Caco-2 (cell line): Measurements from ENCODE around the gene ADIG. TPM values are rescaled to one million over a fixed set of nuclear protein-coding genes. Genes with fewer than 3 reads are reported as not detected.

ENCODE experiments used
- BruUV-seq: library from RNA; stranded (reverse); fragments of 400-500 nt; replicated peaks from 2 replicates; lab custom pipeline; 2021; lab: Mats Ljungman, UMichigan
- CTCF ChIA-PET: fragments of 300-600 bp; sonication (Branson Sonifier 250); formaldehyde crosslinking; loops from one replicate; lab custom pipeline; 2022; ENCODE audit warnings: antibody characterized with exemption; lab: Charles Lee
- POLR2A ChIA-PET: fragments of 300-600 bp; sonication (Branson Sonifier 250); formaldehyde crosslinking; loops from one replicate; lab custom pipeline; 2022; ENCODE audit warnings: antibody characterized with exemption; lab: Charles Lee
- DNase-seq, 2 experiments: peaks; one replicate each; pipeline versions ENCODE4 v3.0.0 to v3.0.0-alpha.2; 2020 to 2022
- H3K27me3 ChIP-seq: replicated peaks from 2 replicates; pipeline ENCODE4 v1.6.0; 2011; ENCODE audit warnings: low read length; ENCODE audit not compliant: control insufficient read depth, insufficient read depth
- H3K36me3 ChIP-seq: 2 replicates; pipeline ENCODE4 v1.5.1; 2011; ENCODE audit warnings: low read length; ENCODE audit not compliant: control insufficient read depth, insufficient read depth
- H3K4me1 ChIP-seq: fragments of 250-450 bp; sonication (Bioruptor Pico); 2 replicates; pipeline ENCODE4 v1.5.1; 2020; ENCODE audit warnings: mild to moderate bottlenecking
- H3K4me3 ChIP-seq: 2 replicates; pipeline ENCODE4 v1.5.1; 2011; ENCODE audit warnings: low read depth, mild to moderate bottlenecking, control low read depth, low read length
- H3K9me3 ChIP-seq: fragments of 250-450 bp; sonication (Bioruptor Pico); 2 replicates; pipeline ENCODE4 v1.5.1; 2020; ENCODE audit warnings: mild to moderate bottlenecking, moderate library complexity
- H3K27ac Mint-ChIP-seq: one replicate; pipeline ENCODE4 v1.8.0; 2022; ENCODE audit warnings: mixed read lengths; ENCODE audit not compliant: unreplicated experiment
- H3K27me3 Mint-ChIP-seq: one replicate; pipeline ENCODE4 v1.8.0; 2022; ENCODE audit warnings: mixed read lengths; ENCODE audit not compliant: insufficient read depth, unreplicated experiment
- H3K36me3 Mint-ChIP-seq: one replicate; pipeline ENCODE4 v1.8.0; 2022; ENCODE audit warnings: mild to moderate bottlenecking, mixed read lengths; ENCODE audit not compliant: insufficient read depth, unreplicated experiment
- H3K4me1 Mint-ChIP-seq: one replicate; pipeline ENCODE4 v1.8.0; 2022; ENCODE audit warnings: low read depth, mixed read lengths; ENCODE audit not compliant: unreplicated experiment
- H3K4me3 Mint-ChIP-seq: one replicate; pipeline ENCODE4 v1.8.0; 2022; ENCODE audit warnings: mild to moderate bottlenecking, moderate library complexity, mixed read lengths; ENCODE audit not compliant: unreplicated experiment
- H3K9me3 Mint-ChIP-seq: one replicate; pipeline ENCODE4 v1.8.0; 2022; ENCODE audit warnings: mixed read lengths; ENCODE audit not compliant: unreplicated experiment
- CTCF ChIP-seq, 2 experiments: fragments of 200-600 bp in 1 of 2; IDR thresholded peaks; 1 replicate in 1 of 2; 2 replicates in 1 of 2; pipeline versions ENCODE4 v1.5.1 to v1.8.0; 2011 to 2022; ENCODE audit warnings: antibody characterized with exemption in 1 of 2, control low read depth in 1 of 2, inconsistent platforms in 1 of 2, low read depth in 1 of 2, low read length in 1 of 2, mild to moderate bottlenecking in 1 of 2, moderate library complexity in 1 of 2; ENCODE audit not compliant: insufficient read depth in 1 of 2, severe bottlenecking in 1 of 2, unreplicated experiment in 1 of 2
- intact Hi-C: fragments of 100-400 bp; cut with micrococcal nuclease; formaldehyde crosslinking; loops from one replicate; pipeline ENCODE4 v1.10.0; 2022; ENCODE audit not compliant: unreplicated experiment
- total RNA-seq: library from RNA; stranded (reverse); gene quantifications from 2 replicates; pipeline ENCODE4 v1.2.3, GENCODE V29; 2022

ADIG gene
- total RNA-seq, 1 experiment from 2014 or later, result not detected

- TF ChIP-seq CTCF (IDR thresholded peaks at IDR 0.05; ENCODE audit: insufficient read depth in 1 of 2, low read depth in 1 of 2, low read length in 1 of 2, severe bottlenecking in 1 of 2, unreplicated experiment in 1 of 2), result no peak
- Mint-ChIP-seq H3K4me3 (no peak overlapping the region), H3K27ac (no peak overlapping the region), H3K4me1 (peaks cover 5% of the 10 kb centered on the region), H3K27me3 (no peaks in the 10 kb centered on the region), H3K9me3 (no peaks in the 10 kb centered on the region), H3K36me3 (peaks cover 31% of the 10 kb centered on the region)
- peaks cover 14% of the 10 kb centered on the region for H3K4me1 ChIP-seq
- no peak for DNase-seq
- H3K4me3 ChIP-seq, result no peak overlapping the region
- no TSS peak for BruUV-seq
- no peaks in the 10 kb centered on the region for H3K9me3 ChIP-seq
- intact Hi-C loops, result loop anchor here (2.0 kb wide), 1 partner anchor 83 kb away; the partner anchor contains the start of gene RALGAPB
- peaks cover 3% of the 10 kb centered on the region; the same call in 1 of the 2 replicates for H3K36me3 ChIP-seq
- H3K27me3 ChIP-seq, result no peaks in the 10 kb centered on the region
- ChIA-PET CTCF (no interaction called here), POLR2A (no interaction called here)
Observed at GRCh38 chr20:38555395-38555794, 25.6 kb upstream of the ADIG start.

GRCh38 chr20:38557174-38557573, 23.8 kb upstream of the ADIG start:
- POLR2A ChIA-PET, result no interaction called here
- H3K9me3 ChIP-seq, result no peaks in the 10 kb centered on the region
- no peak overlapping the region for H3K4me3 Mint-ChIP-seq
- BruUV-seq, result no TSS peak
- TF ChIP-seq CTCF (IDR thresholded peaks at IDR 0.05; ENCODE audit: insufficient read depth in 1 of 2, low read depth in 1 of 2, low read length in 1 of 2, severe bottlenecking in 1 of 2, unreplicated experiment in 1 of 2), result no peak
- H3K4me1 Mint-ChIP-seq, result peaks cover 5% of the 10 kb centered on the region
- no peak overlapping the region for H3K27ac Mint-ChIP-seq
- DNase-seq, result no peak
- no peaks in the 10 kb centered on the region for H3K27me3 ChIP-seq
- CTCF ChIA-PET, result no interaction called here
- H3K36me3 ChIP-seq, result 0 out of 2 replicates have a peak, but pooled peaks cover 1% of the 10 kb centered on the region
- peaks cover 14% of the 10 kb centered on the region for H3K4me1 ChIP-seq
- no peaks in the 10 kb centered on the region for H3K9me3 Mint-ChIP-seq
- H3K4me3 ChIP-seq, result no peak overlapping the region
- intact Hi-C loops, result no loop called here
- peaks cover 35% of the 10 kb centered on the region for H3K36me3 Mint-ChIP-seq
- no peaks in the 10 kb centered on the region for H3K27me3 Mint-ChIP-seq

GRCh38 chr20:38558596-38559360, 22.2 kb upstream of the ADIG start:
- Histone ChIP-seq H3K9me3 (no peaks in the 10 kb centered on the region), H3K36me3 (no peaks in the 10 kb centered on the region), H3K4me1 (peaks cover 14% of the 10 kb centered on the region), H3K4me3 (no peak overlapping the region), H3K27me3 (no peaks in the 10 kb centered on the region)
- Mint-ChIP-seq H3K4me3 (no peak overlapping the region), H3K27me3 (no peaks in the 10 kb centered on the region), H3K36me3 (peaks cover 46% of the 10 kb centered on the region), H3K4me1 (peaks cover 5% of the 10 kb centered on the region), H3K9me3 (no peaks in the 10 kb centered on the region), H3K27ac (no peak overlapping the region)
- no peak for DNase-seq
- ChIA-PET POLR2A (no interaction called here), CTCF (no interaction called here)
- no TSS peak for BruUV-seq
- TF ChIP-seq CTCF (IDR thresholded peaks at IDR 0.05; ENCODE audit: insufficient read depth in 1 of 2, low read depth in 1 of 2, low read length in 1 of 2, severe bottlenecking in 1 of 2, unreplicated experiment in 1 of 2), result no peak
- intact Hi-C loops, result no loop called here
